Breast epithelium (tissue), 3 donors: ENCODE measurements around the gene SP9.

Source experiments
- CTCF ChIP-seq, 3 donors: fragments of 450-650 bp; IDR thresholded peaks; one replicate each; pipeline ENCODE4 v1.5.1; 2016 to 2017; ENCODE audit warnings: antibody characterized with exemption in 3 of 3, mild to moderate bottlenecking in 3 of 3, moderate library complexity in 3 of 3
- POLR2A ChIP-seq: fragments of 450-650 bp; IDR thresholded peaks from one replicate; pipeline ENCODE4 v1.6.1; 2016; ENCODE audit warnings: antibody characterized with exemption, mild to moderate bottlenecking, moderate library complexity
- POLR2AphosphoS5 ChIP-seq, 3 donors: sonication (generic); formaldehyde crosslinking; IDR thresholded peaks; one replicate each; pipeline ENCODE4 v1.6.1; 2017; ENCODE audit warnings: antibody characterized with exemption in 3 of 3

GRCh38 chr2:174334781-174335251, at the start of gene SP9:
- TF ChIP-seq CTCF (IDR thresholded peaks at IDR 0.05) (no peak), POLR2A (no peak), POLR2AphosphoS5 (IDR thresholded peaks at IDR 0.05) (peak in 1 of 3 donors; percentile 36)
